ENCODE data around the gene PACC1. TPM values are rescaled to one million over a fixed set of nuclear protein-coding genes. Genes with fewer than 3 reads are reported as not detected.
"Not testable (repeated sequence)": the region's sequence is repeated elsewhere in the genome, so short reads cannot be mapped to it uniquely, and the experiment has no call there.

The PACC1 gene
- polyA plus RNA-seq, 4 donors, result 12.9 to 15.3 (median 14.0) TPM

DNA sequence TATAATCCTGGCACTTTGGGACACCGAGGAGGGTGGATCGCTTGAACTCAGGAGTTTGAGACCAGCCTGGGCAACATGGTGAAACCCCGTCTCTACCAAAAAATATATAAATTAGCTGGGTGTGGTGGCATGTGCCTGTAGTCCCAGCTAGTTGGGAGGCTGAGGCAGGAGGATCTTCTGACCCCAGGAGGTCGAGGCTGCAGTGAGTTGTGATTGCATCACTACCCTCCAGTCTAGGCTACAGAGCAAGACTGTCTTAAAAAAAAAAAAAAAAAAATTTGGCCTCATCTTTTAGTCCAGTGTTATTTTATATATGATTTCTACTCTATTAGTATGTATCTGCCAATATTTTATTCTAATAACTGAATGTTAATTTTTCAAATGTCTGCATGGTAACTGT, 69.8 kb downstream of the PACC1 start:
- no peak for DNase-seq (ENCODE audit: low read depth in 4 of 4, low spot score in 3 of 4)

DNA sequence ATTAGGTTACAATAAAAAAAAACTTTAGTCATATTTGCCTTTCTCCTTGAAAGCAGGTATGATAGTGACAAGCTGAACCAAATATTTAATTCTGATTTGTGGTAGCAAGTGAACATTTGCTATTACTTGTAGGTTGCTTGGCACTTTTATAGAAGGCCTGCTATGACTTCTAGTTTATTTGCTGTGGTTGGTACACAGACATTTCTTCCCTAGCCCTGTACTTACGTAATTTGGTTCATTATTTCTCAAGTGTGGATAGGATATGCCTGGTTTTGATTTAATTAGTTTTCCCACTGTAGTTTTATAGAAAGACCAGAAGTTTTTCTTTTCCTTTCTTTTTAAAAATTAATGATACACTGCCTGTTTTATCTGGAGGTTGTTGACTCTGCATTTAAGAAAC, 73.6 kb downstream of the PACC1 start:
- no peak for DNase-seq (ENCODE audit: low read depth in 4 of 4, low spot score in 3 of 4)

DNA sequence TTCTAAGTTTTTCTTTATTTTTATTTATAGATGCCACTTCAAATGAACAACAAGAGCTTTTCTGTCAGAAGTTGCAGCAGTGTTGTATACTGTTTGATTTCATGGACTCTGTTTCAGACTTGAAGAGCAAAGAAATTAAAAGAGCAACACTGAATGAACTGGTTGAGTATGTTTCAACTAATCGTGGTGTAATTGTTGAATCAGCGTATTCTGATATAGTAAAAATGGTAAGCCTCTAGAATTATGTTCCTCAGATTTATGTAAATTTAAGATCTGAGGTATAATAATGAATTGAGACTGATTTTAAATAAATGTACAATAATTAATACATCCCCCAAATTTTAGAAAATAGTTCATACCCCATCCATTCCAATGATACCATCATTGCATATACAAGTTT, 85.6 kb downstream of the PACC1 start:
- no peak for DNase-seq (ENCODE audit: low read depth in 4 of 4, low spot score in 3 of 4)

DNA sequence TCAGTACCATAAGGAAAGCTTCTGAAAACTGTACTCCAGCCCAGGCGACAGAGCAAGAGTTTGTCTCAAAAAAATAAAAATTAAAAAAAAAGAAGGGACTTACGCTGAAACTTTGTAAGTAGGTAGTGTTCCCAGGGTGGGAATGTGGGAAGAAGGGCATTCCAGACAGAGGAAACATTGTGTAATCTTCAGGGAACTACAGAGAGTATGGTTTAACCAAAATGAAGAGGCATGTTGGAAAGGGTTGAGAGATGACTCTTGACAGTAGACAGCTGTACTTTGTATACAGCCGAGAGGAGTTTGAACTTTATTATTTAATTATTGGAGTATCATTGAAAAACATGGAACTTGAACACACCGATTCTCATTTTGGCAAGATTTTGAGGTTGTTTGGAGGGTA, 86.4 kb downstream of the PACC1 start:
- DNase-seq (ENCODE audit: low read depth in 4 of 4, low spot score in 3 of 4), result no peak

DNA sequence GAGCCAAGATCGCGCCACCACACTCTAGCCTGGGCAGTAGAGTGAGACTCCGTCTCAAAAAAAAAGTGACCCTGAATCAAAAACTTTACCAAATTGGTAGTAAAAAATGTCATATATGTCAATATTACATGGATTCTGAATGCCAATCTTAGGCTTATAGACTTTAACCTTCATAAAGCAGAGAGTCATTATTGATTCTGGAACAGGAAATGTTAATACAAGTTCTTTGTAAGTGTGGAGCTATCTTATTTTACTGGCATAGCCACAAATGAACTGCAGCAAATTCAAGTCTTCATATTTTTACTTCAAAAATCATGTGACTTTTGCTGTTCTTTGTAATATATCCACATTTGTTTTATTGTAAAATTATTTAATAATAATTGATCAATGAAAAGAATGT, 88.1 kb downstream of the PACC1 start:
- no peak for DNase-seq (ENCODE audit: low read depth in 4 of 4, low spot score in 3 of 4)

DNA sequence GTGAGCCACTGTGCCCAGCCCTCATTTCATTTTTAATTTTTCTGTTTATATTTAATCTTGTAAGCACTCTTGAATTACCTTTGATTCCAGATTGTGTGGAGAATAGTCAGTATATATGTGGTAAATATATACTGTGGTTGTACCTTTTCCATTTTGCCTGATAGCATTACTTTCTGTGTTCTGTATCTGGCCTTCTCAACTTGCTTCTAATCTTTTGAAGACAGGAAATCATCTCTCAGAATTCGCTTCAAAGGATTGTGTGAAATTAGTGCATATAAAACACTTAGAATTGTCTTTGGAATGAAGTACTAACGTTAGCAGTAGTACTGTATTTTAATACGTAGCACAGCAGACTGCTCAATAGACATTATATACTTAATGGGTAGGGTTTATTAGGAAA, 91.6 kb downstream of the PACC1 start:
- DNase-seq (ENCODE audit: low read depth in 4 of 4, low spot score in 3 of 4), result no peak

DNA sequence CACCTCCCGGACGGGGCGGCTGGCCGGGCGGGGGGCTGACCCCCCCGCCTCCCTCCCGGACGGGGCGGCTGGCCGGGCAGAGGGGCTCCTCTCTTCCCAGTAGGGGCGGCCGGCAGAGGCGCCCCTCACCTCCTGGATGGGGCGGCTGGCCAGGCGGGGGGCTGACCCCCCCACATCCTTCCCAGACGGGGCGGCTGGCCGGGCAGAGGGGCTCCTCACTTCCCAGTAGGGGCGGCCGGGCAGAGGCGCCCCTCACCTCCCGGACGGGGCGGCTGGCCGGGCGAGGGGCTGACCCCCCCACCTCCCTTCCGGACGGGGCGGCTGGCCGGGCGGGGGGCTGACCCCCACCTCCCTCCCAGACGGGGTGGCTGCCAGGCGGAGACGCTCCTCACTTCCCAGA, 93.7 kb downstream of the PACC1 start:
- DNase-seq (ENCODE audit: low read depth in 4 of 4, low spot score in 3 of 4), result not testable (repeated sequence)

DNA sequence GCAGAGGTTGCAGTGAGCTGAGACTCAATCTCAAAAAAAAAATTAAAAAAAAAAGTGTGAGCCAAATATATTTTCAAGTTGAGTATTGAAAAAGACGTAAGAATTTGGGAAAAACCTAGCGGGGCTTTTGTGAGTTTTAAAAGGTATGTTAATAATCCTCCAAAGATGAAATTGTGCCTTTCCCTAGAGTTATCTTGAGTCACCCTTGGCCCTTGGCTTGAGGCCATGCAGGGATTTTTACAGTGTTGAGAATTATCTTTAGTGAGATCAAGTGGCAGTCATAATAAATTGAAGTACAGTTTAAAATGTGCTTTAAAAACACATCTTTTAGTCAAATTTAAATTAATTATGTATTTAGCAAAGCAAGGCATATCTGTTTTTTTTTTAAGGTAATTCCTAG, 96.8 kb downstream of the PACC1 start:
- DNase-seq (ENCODE audit: low read depth in 4 of 4, low spot score in 3 of 4), result no peak

DNA sequence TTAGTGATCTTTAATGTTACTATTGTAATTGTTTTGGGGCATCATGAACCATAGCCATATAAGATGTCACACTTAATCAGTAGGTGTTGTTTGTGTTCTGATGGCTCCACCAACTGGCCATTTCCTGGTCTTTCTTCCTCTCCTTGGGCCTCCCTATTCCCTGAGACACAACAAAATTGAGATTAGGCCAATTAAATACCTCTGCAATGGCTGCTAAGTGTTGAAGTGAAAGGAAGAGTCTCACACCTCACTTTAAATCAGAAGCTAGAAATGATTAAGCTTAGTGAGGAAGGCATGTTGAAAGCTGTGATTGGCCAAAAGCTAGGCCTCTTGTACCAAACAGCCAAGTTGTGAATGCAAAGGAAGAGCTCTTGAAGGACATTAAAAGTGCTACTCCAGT, 98.8 kb downstream of the PACC1 start:
- DNase-seq (ENCODE audit: low read depth in 4 of 4, low spot score in 3 of 4), result no peak

DNA sequence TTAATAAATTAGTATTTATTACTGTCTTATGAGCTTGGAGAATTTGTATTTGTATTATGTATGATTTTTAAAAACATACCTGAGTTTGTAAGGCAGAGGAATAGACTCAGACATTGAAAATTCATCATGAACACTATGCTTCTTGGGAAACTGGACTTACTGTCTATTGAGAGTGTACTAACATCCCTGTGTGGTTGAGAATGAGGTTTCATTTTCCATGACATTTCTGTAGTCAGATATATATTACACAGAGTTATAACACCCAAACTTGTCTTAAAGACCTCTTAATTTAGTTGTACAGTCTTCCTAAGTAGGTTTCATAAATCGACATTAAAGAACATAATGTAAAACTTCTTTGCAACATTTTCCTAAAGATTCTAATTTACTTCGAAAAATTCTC, 99.5 kb downstream of the PACC1 start:
- DNase-seq (ENCODE audit: low read depth in 4 of 4, low spot score in 3 of 4), result no peak

Other genes starting within 250 kb of the PACC1 start
- 10 to 100 TPM; 32.0 to 43.6 (median 39.6) TPM for gene PPP2R5A, start 129.5 kb downstream of the PACC1 start, polyA plus RNA-seq (ENCODE audit: insufficient read length in 4 of 4)
- gene NENF, start 18.0 kb upstream of the PACC1 start, polyA plus RNA-seq (ENCODE audit: insufficient read length in 4 of 4), result 10 to 100 TPM; 38.7 to 44.8 (median 41.5) TPM
- gene ATF3, start 193.9 kb upstream of the PACC1 start, polyA plus RNA-seq (ENCODE audit: insufficient read length in 4 of 4), result 10 to 100 TPM in 2 of 4 donors, 1 to 10 TPM in 2; 7.7 to 33.9 (median 14.5) TPM

Measured in right renal pelvis (tissue), 4 donors.